Fibroblast of lung (primary cell): Measurements from ENCODE around the gene CDH4. TPM values are rescaled to one million over a fixed set of nuclear protein-coding genes. Genes with fewer than 3 reads are reported as not detected.
A peak's percentile ranks its signal among the peaks of the same experiment; 100 is the strongest.

ENCODE experiments used
- DNase-seq, 2 donors: peaks; one replicate each; pipeline versions ENCODE4 v3.0.0 to v3.0.0-alpha.2; 2010; ENCODE audit warnings: low read depth in 2 of 2
- H2AFZ ChIP-seq: 2 replicates; pipeline ENCODE4 v1.5.1; 2012; ENCODE audit warnings: low read length, control low read depth, inconsistent platforms
- H3K27ac ChIP-seq: 2 replicates; pipeline ENCODE4 v1.5.1; 2011; ENCODE audit warnings: low read length, control low read depth; ENCODE audit not compliant: insufficient read depth
- H3K27me3 ChIP-seq: 2 replicates; pipeline ENCODE4 v1.5.1; 2011; ENCODE audit warnings: mild to moderate bottlenecking, low read length; ENCODE audit not compliant: control insufficient read depth, insufficient read depth
- H3K36me3 ChIP-seq: 2 replicates; pipeline ENCODE4 v1.5.1; 2011; ENCODE audit warnings: low read length; ENCODE audit not compliant: control insufficient read depth, insufficient read depth
- H3K4me1 ChIP-seq: 2 replicates; pipeline ENCODE4 v1.5.1; 2011; ENCODE audit warnings: low read length; ENCODE audit not compliant: control insufficient read depth, insufficient read depth; ENCODE audit errors: extremely low read depth
- H3K4me2 ChIP-seq: 2 replicates; pipeline ENCODE4 v1.5.1; 2011; ENCODE audit warnings: low read length, control low read depth; ENCODE audit not compliant: insufficient read depth; ENCODE audit errors: extremely low read depth
- H3K4me3 ChIP-seq, 4 experiments: fragments of 200-600 bp in 1 of 4; sonication (generic) in 1 of 4; replicated peaks in 1 of 4; 2 replicates each; pipeline ENCODE4 v1.5.1; 2011 to 2016; ENCODE audit warnings: low read length in 4 of 4, low read depth in 3 of 4, mild to moderate bottlenecking in 3 of 4, control low read depth in 2 of 4, inconsistent platforms in 1 of 4, mixed read lengths in 1 of 4; ENCODE audit not compliant: insufficient read depth in 1 of 4; ENCODE audit errors: control extremely low read depth in 1 of 4
- H3K79me2 ChIP-seq: 2 replicates; pipeline ENCODE4 v1.5.1; 2012; ENCODE audit warnings: mild to moderate bottlenecking, low read length, inconsistent platforms; ENCODE audit not compliant: control insufficient read depth, insufficient read depth
- H3K9ac ChIP-seq: 2 replicates; pipeline ENCODE4 v1.5.1; 2011; ENCODE audit warnings: mild to moderate bottlenecking, low read length, control low read depth; ENCODE audit not compliant: insufficient read depth
- H3K9me3 ChIP-seq: 2 replicates; pipeline ENCODE4 v1.5.1; 2012; ENCODE audit warnings: low read depth, low read length; ENCODE audit not compliant: control insufficient read depth, insufficient read depth
- H4K20me1 ChIP-seq: 2 replicates; pipeline ENCODE4 v1.5.1; 2011; ENCODE audit warnings: low read length; ENCODE audit not compliant: control insufficient read depth, insufficient read depth; ENCODE audit errors: extremely low read depth
- EZH2 ChIP-seq: IDR thresholded peaks from 2 replicates; pipeline ENCODE4 v1.5.1; 2012; ENCODE audit warnings: low read length, control low read depth, mild to moderate bottlenecking; ENCODE audit errors: missing control alignments
- polyA plus RNA-seq, 2 donors: library from polyadenylated mRNA; depleted of rRNA in 1 of 2; stranded (reverse) in 1 of 2; unstranded in 1 of 2; fragments of >200 nt; gene quantifications; 2 replicates each; pipeline ENCODE4 v1.2.1, GENCODE V29; 2011 to 2012; ENCODE audit warnings: missing spikeins in 1 of 2
- total RNA-seq: library from RNA; depleted of rRNA; stranded (reverse); fragments of >200 nt; gene quantifications from 2 replicates; pipeline ENCODE4 v1.2.1, GENCODE V29; 2014
- TF ChIP-seq, protein P1 (sequence below), 2 donors: IDR thresholded peaks in 1 of 2; conservative IDR thresholded peaks in 1 of 2; 1 replicate in 1 of 2; 2 replicates in 1 of 2; pipeline ENCODE4 v1.5.1; 2011 to 2012; ENCODE audit warnings: low read length in 2 of 2, control low read depth in 1 of 2, inconsistent platforms in 1 of 2, low read depth in 1 of 2, mild to moderate bottlenecking in 1 of 2

CDH4 gene
- total and polyA plus RNA-seq, 2 donors (not counting 1 experiment from before 2014, with no cell fraction given), result 4.8 to 6.8 TPM

DNA sequence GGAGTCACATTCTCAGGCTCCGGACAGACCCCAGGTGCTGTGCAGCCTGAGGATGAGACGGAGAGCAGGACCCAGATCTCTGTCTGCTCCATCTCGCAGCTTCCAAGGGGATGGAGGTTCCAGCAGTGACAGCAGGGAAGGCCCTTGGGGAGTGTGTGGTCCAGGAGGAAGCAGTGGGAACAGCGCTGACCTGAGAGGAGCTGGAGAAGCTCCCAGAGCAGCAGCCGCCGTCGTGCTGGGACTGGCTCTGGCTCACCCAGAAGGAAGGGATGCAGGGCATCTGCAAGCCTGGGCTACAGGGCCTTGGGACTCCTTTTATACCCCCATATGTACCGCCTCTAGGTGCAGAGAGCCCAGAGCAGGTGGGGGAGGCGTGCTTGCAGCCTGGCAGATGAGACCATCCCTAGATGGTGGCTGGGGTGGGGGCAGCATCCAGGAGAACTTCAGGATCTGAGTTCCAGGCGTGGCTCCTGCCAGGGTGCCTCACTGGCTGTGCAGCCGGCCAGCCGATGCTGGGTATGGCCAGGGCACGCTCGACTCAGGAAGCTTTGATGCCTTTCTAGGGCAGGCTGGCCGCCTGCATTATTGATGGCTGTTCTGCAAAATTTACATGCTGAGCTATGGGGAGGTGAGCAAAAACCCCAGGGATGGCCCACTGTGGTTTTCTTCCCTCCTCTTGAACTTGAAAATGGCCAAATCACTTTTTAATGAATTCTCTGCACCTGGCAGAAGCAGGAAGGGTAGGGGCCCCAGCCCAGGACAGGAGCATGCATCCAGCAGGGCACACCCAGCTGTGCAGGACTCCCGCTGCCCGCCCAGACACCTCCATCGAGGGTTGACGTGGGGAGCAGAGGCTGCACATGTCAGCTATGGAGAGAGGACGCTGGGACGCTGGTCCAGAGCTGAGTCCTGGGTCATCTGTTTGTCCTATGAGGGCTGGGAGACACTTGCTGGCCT is 634.0 kb downstream of the CDH4 start:
- DNase-seq, result no peak
- H3K27ac ChIP-seq, result no peak overlapping the region
- H3K79me2 ChIP-seq, result no peaks in the 10 kb centered on the region
- H2AFZ ChIP-seq, result no peak overlapping the region
- no peaks in the 10 kb centered on the region for H3K9me3 ChIP-seq
- no peaks in the 10 kb centered on the region for H4K20me1 ChIP-seq
- H3K9ac ChIP-seq, result no peak overlapping the region
- no peaks in the 10 kb centered on the region for H3K4me1 ChIP-seq
- H3K4me3 ChIP-seq, result no peak overlapping the region
- H3K4me2 ChIP-seq, result no peak overlapping the region
- no peak for TF ChIP-seq EZH2
- TF ChIP-seq, protein P1, sequence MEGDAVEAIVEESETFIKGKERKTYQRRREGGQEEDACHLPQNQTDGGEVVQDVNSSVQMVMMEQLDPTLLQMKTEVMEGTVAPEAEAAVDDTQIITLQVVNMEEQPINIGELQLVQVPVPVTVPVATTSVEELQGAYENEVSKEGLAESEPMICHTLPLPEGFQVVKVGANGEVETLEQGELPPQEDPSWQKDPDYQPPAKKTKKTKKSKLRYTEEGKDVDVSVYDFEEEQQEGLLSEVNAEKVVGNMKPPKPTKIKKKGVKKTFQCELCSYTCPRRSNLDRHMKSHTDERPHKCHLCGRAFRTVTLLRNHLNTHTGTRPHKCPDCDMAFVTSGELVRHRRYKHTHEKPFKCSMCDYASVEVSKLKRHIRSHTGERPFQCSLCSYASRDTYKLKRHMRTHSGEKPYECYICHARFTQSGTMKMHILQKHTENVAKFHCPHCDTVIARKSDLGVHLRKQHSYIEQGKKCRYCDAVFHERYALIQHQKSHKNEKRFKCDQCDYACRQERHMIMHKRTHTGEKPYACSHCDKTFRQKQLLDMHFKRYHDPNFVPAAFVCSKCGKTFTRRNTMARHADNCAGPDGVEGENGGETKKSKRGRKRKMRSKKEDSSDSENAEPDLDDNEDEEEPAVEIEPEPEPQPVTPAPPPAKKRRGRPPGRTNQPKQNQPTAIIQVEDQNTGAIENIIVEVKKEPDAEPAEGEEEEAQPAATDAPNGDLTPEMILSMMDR (conservative IDR thresholded peaks at IDR 0.05 in 1 of 2, IDR thresholded peaks at IDR 0.05 in 1 of 2; ENCODE audit: low read depth in 1 of 2, low read length in 2 of 2), result no peak
- H3K27me3 ChIP-seq, result no peaks in the 10 kb centered on the region
- H3K36me3 ChIP-seq, result no peaks in the 10 kb centered on the region

DNA sequence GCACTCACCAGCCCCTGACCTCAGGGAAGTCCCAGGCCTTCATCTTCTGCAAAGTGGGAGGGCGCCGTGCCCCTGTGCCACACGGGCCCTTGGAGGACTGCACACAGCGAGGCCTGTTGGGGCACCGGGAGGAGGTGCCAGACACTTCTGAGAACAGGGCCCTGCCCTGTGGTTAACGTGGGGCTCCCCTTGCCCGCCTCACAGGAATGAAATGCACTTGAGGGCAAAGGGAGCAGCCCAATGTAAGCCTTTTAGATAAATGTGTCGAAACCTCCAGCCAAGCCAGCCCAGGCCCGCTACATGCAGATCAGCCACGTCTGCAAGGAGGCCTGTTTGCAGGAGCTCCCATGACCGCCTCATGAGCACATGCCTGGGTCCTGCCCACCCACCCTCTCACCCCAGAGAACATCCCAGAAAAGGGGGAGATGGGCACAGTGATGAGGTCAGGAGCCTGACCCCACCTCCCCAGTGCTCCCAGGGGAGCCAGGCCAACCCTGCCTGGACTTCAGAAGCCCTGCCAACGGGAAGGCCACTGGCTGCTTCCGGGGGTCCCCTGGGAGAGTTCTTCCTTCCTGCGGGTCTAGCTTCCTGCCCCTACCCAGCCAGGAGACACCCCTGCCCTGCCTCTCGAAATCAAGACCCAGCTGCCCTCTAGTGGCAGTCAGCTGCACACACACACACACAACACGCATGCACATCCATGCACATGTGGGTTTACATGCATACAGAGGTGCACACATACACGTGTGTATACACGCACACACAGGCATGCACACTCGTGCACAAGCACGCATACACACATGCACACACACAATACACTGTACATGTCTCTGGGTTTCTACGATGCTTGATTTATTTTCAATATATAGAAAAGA is 634.9 kb downstream of the CDH4 start:
- Histone ChIP-seq H2AFZ (no peak overlapping the region), H3K4me3 (no peak overlapping the region), H3K9me3 (no peaks in the 10 kb centered on the region), H3K27ac (no peak overlapping the region), H4K20me1 (no peaks in the 10 kb centered on the region), H3K79me2 (no peaks in the 10 kb centered on the region), H3K36me3 (no peaks in the 10 kb centered on the region), H3K4me1 (no peaks in the 10 kb centered on the region), H3K4me2 (no peak overlapping the region), H3K27me3 (no peaks in the 10 kb centered on the region), H3K9ac (no peak overlapping the region)
- DNase-seq, result peak; percentile 46
- no peak for TF ChIP-seq EZH2
- TF ChIP-seq, protein P1 (conservative IDR thresholded peaks at IDR 0.05 in 1 of 2, IDR thresholded peaks at IDR 0.05 in 1 of 2; ENCODE audit: low read depth in 1 of 2, low read length in 2 of 2), result peak; percentile 73 to 89

DNA sequence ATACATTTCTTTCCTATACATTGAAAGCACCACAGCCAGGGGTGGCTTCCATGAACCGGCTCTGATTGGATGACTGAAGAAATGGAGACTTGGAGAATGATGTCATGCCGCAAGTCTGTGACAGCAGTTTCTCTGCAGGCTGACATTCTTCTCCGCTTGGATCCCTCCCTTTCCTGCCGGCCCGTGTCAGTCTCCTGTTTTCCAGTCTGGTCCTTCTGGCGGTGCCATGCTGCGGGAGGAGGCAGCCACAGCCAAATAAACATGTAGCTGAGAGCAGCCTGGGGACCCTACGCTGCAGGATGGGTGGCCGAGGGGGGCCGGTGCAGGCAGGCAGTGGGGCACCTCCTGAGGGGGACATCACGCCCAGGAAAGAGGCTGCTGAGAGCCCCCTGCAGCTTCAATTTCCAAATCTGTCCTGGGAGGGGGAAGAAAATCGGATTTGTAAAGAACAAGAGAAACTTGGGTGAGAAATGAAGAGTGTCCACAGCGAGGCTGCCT is 635.6 kb downstream of the CDH4 start:
- Histone ChIP-seq H3K4me2 (no peak overlapping the region), H3K9me3 (no peaks in the 10 kb centered on the region), H3K27ac (no peak overlapping the region), H3K79me2 (no peaks in the 10 kb centered on the region), H2AFZ (no peak overlapping the region), H4K20me1 (no peaks in the 10 kb centered on the region), H3K27me3 (no peaks in the 10 kb centered on the region), H3K4me1 (no peaks in the 10 kb centered on the region), H3K4me3 (no peak overlapping the region), H3K36me3 (no peaks in the 10 kb centered on the region), H3K9ac (no peak overlapping the region)
- no peak for DNase-seq
- TF ChIP-seq, protein P1 (conservative IDR thresholded peaks at IDR 0.05 in 1 of 2, IDR thresholded peaks at IDR 0.05 in 1 of 2; ENCODE audit: low read depth in 1 of 2, low read length in 2 of 2), result no peak
- no peak for TF ChIP-seq EZH2
